ENCODE data around the gene COPG1. TPM values are rescaled to one million over a fixed set of nuclear protein-coding genes. Genes with fewer than 3 reads are reported as not detected.

Gene COPG1, protein sequence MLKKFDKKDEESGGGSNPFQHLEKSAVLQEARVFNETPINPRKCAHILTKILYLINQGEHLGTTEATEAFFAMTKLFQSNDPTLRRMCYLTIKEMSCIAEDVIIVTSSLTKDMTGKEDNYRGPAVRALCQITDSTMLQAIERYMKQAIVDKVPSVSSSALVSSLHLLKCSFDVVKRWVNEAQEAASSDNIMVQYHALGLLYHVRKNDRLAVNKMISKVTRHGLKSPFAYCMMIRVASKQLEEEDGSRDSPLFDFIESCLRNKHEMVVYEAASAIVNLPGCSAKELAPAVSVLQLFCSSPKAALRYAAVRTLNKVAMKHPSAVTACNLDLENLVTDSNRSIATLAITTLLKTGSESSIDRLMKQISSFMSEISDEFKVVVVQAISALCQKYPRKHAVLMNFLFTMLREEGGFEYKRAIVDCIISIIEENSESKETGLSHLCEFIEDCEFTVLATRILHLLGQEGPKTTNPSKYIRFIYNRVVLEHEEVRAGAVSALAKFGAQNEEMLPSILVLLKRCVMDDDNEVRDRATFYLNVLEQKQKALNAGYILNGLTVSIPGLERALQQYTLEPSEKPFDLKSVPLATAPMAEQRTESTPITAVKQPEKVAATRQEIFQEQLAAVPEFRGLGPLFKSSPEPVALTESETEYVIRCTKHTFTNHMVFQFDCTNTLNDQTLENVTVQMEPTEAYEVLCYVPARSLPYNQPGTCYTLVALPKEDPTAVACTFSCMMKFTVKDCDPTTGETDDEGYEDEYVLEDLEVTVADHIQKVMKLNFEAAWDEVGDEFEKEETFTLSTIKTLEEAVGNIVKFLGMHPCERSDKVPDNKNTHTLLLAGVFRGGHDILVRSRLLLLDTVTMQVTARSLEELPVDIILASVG
- total RNA-seq, result 143 and 155 TPM in 2 replicates

DNA sequence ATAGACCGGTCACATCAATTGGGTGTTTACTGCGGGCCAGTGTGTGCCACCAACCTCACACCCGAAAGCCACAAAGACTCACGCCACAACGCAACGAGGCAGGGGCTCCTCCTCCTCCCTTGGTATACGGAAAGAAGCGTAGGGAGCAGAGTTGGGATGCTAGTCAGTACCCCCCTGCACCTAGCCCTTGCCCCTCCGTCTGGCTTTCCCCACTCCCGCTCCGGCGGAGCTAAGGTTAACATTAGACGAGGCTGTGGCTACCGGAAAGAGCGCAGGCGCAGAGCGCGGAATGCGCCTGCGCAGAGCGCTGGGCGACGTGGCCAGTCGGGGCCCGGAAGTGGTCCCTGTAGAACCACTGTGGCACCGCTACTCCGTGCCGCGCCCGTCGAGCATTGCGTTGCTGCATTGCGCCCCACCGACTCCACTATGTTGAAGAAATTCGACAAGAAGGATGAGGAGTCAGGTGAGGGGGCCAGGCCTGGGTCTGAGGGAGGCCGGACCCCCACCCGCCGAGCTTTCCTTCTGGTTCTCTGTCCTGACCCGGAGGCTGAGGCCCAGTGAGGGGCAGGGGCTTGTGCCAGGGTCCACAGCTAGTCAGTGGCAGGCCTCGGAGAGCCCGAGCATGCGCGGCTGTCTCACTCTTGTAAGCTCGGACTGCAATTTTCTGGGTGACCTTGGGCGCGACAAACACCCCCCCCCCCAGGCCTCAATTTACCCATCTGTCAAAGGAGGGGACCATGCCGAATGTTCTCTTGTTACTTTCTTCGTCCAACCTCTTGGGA is at the start of gene COPG1:
TSS of gene COPG1 (plus strand) at position 323 of the 782 bp plus-strand sequence. CDS start at position 427, 104 bp downstream.

DNA sequence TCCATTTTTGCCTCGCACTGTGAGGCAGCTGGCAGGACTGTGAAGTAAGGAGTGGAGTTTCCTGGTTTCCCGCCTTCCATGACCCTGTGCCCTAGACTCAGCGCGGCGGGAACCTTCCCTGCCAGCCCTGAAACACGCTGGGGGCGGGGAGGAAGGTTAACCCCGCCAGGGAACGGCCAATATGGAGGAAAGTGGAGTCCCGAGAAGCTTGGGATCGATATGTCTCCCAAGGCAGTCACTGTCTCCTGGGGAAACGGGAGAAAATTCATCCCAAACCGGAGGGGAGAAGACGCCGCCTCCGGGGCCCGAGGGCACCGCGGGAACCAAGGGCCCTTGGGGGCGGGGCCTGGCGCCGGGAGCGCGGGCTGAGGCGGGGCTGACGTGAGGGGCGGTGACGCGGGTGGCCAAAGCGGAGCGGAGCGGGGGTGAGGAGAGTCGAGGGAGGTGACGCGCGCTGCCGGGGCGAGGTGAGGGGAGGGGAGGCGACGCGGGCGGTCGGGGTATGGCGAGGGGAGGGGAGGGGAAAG is 29.1 kb downstream of the COPG1 start, which contains the start of gene HMCES:
TSS of gene HMCES (plus strand) at position 432 of the 527 bp plus-strand sequence. CDS start 863 bp downstream, outside the sequence.

Other genes with a start within 250 kb of the COPG1 start
- not detected in 2 replicates for gene EFCC1, start 248.3 kb upstream of the COPG1 start, total RNA-seq
- not detected in 2 replicates for gene GP9, start 188.8 kb upstream of the COPG1 start, total RNA-seq
- gene RAB43, start 127.8 kb upstream of the COPG1 start, total RNA-seq, result 25.5 and 29.1 TPM in 2 replicates
- 14.4 and 23.6 TPM in 2 replicates for gene ISY1, start 88.5 kb upstream of the COPG1 start, total RNA-seq
- gene CNBP, start 65.7 kb upstream of the COPG1 start, total RNA-seq, result 275 and 331 TPM in 2 replicates
- 45.1 and 50.8 TPM in 2 replicates for gene HMCES, start 29.3 kb downstream of the COPG1 start, total RNA-seq
- gene EFCAB12, start 179.0 kb downstream of the COPG1 start, total RNA-seq, result not detected in 2 replicates
- 18.1 and 22.7 TPM in 2 replicates for gene MBD4, start 190.3 kb downstream of the COPG1 start, total RNA-seq
- 10.5 and 11.5 TPM in 2 replicates for gene IFT122, start 190.6 kb downstream of the COPG1 start, total RNA-seq

Measured in hair follicular keratinocyte (primary cell).